Gastrocnemius medialis (tissue), 4 donors: ENCODE data around the gene GPR62.

ENCODE experiments used
- POLR2A ChIP-seq, 2 donors: fragments of 450-650 bp; IDR thresholded peaks; one replicate each; pipeline ENCODE4 v1.6.1; 2017; ENCODE audit warnings: antibody characterized with exemption in 2 of 2, mild to moderate bottlenecking in 2 of 2, moderate library complexity in 2 of 2
- TF ChIP-seq, protein P1 (sequence below), 5 experiments: fragments of 450-650 bp in 3 of 5; fragments of 200-600 bp in 2 of 5; sonication (generic) in 2 of 5; IDR thresholded peaks in 4 of 5; conservative IDR thresholded peaks in 1 of 5; 1 replicate in 4 of 5; 2 replicates in 1 of 5; pipeline ENCODE4 v1.5.1; 2016 to 2019; ENCODE audit warnings: antibody characterized with exemption in 5 of 5, mild to moderate bottlenecking in 3 of 5, moderate library complexity in 3 of 5

DNA sequence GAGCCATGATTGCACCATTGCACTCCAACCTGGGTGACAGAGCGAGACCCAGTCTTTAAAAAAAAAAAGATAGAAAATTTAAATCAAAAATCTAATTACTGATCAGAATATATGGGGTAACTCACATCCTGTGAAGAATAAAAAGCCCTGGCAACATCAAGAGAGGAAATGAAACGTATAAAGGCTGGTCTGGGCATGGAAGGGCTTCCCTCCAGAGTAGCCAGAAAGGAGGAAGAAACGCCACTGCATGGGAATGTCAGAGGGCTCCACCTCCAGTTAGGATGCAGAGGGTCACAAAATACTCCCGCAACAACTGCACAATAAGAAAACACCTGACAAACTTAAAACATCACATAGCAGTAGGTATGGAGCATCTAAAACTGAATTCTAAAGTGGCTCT lies 47.2 kb upstream of the GPR62 start:
- TF ChIP-seq, protein P1, sequence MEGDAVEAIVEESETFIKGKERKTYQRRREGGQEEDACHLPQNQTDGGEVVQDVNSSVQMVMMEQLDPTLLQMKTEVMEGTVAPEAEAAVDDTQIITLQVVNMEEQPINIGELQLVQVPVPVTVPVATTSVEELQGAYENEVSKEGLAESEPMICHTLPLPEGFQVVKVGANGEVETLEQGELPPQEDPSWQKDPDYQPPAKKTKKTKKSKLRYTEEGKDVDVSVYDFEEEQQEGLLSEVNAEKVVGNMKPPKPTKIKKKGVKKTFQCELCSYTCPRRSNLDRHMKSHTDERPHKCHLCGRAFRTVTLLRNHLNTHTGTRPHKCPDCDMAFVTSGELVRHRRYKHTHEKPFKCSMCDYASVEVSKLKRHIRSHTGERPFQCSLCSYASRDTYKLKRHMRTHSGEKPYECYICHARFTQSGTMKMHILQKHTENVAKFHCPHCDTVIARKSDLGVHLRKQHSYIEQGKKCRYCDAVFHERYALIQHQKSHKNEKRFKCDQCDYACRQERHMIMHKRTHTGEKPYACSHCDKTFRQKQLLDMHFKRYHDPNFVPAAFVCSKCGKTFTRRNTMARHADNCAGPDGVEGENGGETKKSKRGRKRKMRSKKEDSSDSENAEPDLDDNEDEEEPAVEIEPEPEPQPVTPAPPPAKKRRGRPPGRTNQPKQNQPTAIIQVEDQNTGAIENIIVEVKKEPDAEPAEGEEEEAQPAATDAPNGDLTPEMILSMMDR (IDR thresholded peaks at IDR 0.05 in 4 of 5, conservative IDR thresholded peaks at IDR 0.05 in 1 of 5) = no peak
- TF ChIP-seq POLR2A (IDR thresholded peaks at IDR 0.05) = no peak
